ENCODE results near the gene TRMO.

DNA sequence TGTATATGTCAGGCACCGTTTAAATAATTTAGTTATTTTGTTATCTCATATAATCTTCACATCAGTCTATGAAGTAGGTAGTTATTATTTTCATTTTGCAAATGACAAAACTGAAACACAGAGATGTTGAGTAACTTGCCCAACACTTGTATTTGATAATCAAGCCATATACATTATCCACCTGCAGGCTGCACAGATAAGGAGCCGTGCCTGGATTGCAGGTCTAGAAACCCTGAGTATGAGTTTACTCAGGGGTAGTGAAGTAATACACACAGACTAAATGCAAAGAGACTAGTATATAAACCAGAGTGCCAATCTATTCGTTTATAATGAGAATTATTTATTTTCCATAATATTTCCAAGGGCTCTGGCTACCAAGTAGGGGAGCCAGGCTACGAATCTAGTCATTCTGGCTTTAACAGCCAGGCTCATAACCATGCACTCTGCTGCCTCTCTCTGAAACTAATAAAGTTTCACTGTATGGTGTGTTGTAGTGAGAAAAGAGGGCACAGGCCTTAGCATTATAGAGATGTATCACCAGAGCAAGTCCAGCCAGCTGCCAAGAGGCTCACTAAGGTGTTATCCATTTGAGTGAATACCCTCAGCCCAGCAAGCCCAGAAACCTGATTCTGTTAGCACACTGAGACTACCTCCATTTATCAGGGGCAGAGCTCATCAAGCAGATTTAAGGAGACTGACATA lies 11.1 kb upstream of the TRMO start:
- TF ChIP-seq, protein P1, sequence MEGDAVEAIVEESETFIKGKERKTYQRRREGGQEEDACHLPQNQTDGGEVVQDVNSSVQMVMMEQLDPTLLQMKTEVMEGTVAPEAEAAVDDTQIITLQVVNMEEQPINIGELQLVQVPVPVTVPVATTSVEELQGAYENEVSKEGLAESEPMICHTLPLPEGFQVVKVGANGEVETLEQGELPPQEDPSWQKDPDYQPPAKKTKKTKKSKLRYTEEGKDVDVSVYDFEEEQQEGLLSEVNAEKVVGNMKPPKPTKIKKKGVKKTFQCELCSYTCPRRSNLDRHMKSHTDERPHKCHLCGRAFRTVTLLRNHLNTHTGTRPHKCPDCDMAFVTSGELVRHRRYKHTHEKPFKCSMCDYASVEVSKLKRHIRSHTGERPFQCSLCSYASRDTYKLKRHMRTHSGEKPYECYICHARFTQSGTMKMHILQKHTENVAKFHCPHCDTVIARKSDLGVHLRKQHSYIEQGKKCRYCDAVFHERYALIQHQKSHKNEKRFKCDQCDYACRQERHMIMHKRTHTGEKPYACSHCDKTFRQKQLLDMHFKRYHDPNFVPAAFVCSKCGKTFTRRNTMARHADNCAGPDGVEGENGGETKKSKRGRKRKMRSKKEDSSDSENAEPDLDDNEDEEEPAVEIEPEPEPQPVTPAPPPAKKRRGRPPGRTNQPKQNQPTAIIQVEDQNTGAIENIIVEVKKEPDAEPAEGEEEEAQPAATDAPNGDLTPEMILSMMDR (IDR thresholded peaks at IDR 0.05): no peak
- no peak for TF ChIP-seq ZFX (IDR thresholded peaks at IDR 0.05; ENCODE audit: borderline replicate concordance)

All from 22Rv1 (cell line).